Measurements from ENCODE around the gene CMYA5.
"Not testable (repeated sequence)": the region's sequence is repeated elsewhere in the genome, so short reads cannot be mapped to it uniquely, and the experiment has no call there.

Gene CMYA5

GRCh38 chr5:79771387-79771786 is 81.8 kb downstream of the CMYA5 start:
- no peak for DNase-seq (ENCODE audit: low read depth in 1 of 2, low spot score in 1 of 2)

GRCh38 chr5:79772651-79773050 is 83.0 kb downstream of the CMYA5 start:
- TF ChIP-seq JUND (IDR thresholded peaks at IDR 0.05; ENCODE audit: low read depth), result no peak
- no peak for DNase-seq (ENCODE audit: low read depth in 1 of 2, low spot score in 1 of 2)
- in situ Hi-C loops (cut with HindIII; ENCODE audit: low pct_unique_long_range_greater_than_20kb, low sequenced_read_pairs), result no loop called here

More at GRCh38 chr5:79771387-79771786, 81.8 kb downstream of the CMYA5 start:
- in situ Hi-C loops (cut with HindIII; ENCODE audit: low pct_unique_long_range_greater_than_20kb, low sequenced_read_pairs), result no loop called here
- TF ChIP-seq JUND (IDR thresholded peaks at IDR 0.05; ENCODE audit: low read depth), result no peak

- in situ Hi-C loops (cut with HindIII; ENCODE audit: low pct_unique_long_range_greater_than_20kb, low sequenced_read_pairs), result no loop called here
These were observed 84.0 kb downstream of the CMYA5 start for GRCh38 chr5:79773612-79774011.

GRCh38 chr5:79774171-79774854 is 84.7 kb downstream of the CMYA5 start:
- DNase-seq (ENCODE audit: low read depth in 1 of 2, low spot score in 1 of 2), result peak; percentile 28 to 82
- TF ChIP-seq JUND (IDR thresholded peaks at IDR 0.05; ENCODE audit: low read depth), result no peak
- in situ Hi-C loops (cut with HindIII; ENCODE audit: low pct_unique_long_range_greater_than_20kb, low sequenced_read_pairs), result no loop called here

More at GRCh38 chr5:79773612-79774011, 84.0 kb downstream of the CMYA5 start:
- no peak for TF ChIP-seq JUND (IDR thresholded peaks at IDR 0.05; ENCODE audit: low read depth)
- no peak for DNase-seq (ENCODE audit: low read depth in 1 of 2, low spot score in 1 of 2)

- TF ChIP-seq JUND (IDR thresholded peaks at IDR 0.05; ENCODE audit: low read depth), result no peak
- in situ Hi-C loops (cut with HindIII; ENCODE audit: low pct_unique_long_range_greater_than_20kb, low sequenced_read_pairs), result no loop called here
- DNase-seq (ENCODE audit: low read depth in 1 of 2, low spot score in 1 of 2), result no peak
These were observed 85.2 kb downstream of the CMYA5 start for GRCh38 chr5:79774855-79775237.

GRCh38 chr5:79784741-79785140 is 95.1 kb downstream of the CMYA5 start:
- DNase-seq (ENCODE audit: low read depth in 1 of 2, low spot score in 1 of 2); in situ Hi-C loops (cut with HindIII; ENCODE audit: low pct_unique_long_range_greater_than_20kb, low sequenced_read_pairs): not testable (repeated sequence)

- no peak for DNase-seq (ENCODE audit: low read depth in 1 of 2, low spot score in 1 of 2)
- no peak for TF ChIP-seq JUND (IDR thresholded peaks at IDR 0.05; ENCODE audit: low read depth)
- in situ Hi-C loops (cut with HindIII; ENCODE audit: low pct_unique_long_range_greater_than_20kb, low sequenced_read_pairs), result no loop called here
These were observed 96.3 kb downstream of the CMYA5 start for GRCh38 chr5:79785983-79786382.

GRCh38 chr5:79787448-79787847 is 97.8 kb downstream of the CMYA5 start:
- in situ Hi-C loops (cut with HindIII; ENCODE audit: low pct_unique_long_range_greater_than_20kb, low sequenced_read_pairs), result no loop called here
- no peak for DNase-seq (ENCODE audit: low read depth in 1 of 2, low spot score in 1 of 2)
- no peak for TF ChIP-seq JUND (IDR thresholded peaks at IDR 0.05; ENCODE audit: low read depth)

GRCh38 chr5:79791843-79792242 is 102.2 kb downstream of the CMYA5 start:
- no peak for TF ChIP-seq JUND (IDR thresholded peaks at IDR 0.05; ENCODE audit: low read depth)
- in situ Hi-C loops (cut with HindIII; ENCODE audit: low pct_unique_long_range_greater_than_20kb, low sequenced_read_pairs), result no loop called here
- no peak for DNase-seq (ENCODE audit: low read depth in 1 of 2, low spot score in 1 of 2)

GRCh38 chr5:79792463-79792862 is 102.8 kb downstream of the CMYA5 start:
- no peak for DNase-seq (ENCODE audit: low read depth in 1 of 2, low spot score in 1 of 2)
- TF ChIP-seq JUND (IDR thresholded peaks at IDR 0.05; ENCODE audit: low read depth), result no peak
- in situ Hi-C loops (cut with HindIII; ENCODE audit: low pct_unique_long_range_greater_than_20kb, low sequenced_read_pairs), result no loop called here

- no peak for TF ChIP-seq JUND (IDR thresholded peaks at IDR 0.05; ENCODE audit: low read depth)
- in situ Hi-C loops (cut with HindIII; ENCODE audit: low pct_unique_long_range_greater_than_20kb, low sequenced_read_pairs), result no loop called here
- DNase-seq (ENCODE audit: low read depth in 1 of 2, low spot score in 1 of 2), result no peak
These were observed 103.7 kb downstream of the CMYA5 start for GRCh38 chr5:79793304-79793703.

GRCh38 chr5:79793722-79794121 is 104.1 kb downstream of the CMYA5 start:
- no peak for TF ChIP-seq JUND (IDR thresholded peaks at IDR 0.05; ENCODE audit: low read depth)
- DNase-seq (ENCODE audit: low read depth in 1 of 2, low spot score in 1 of 2), result no peak
- in situ Hi-C loops (cut with HindIII; ENCODE audit: low pct_unique_long_range_greater_than_20kb, low sequenced_read_pairs), result no loop called here

GRCh38 chr5:79794347-79794746 is 104.7 kb downstream of the CMYA5 start:
- in situ Hi-C loops (cut with HindIII; ENCODE audit: low pct_unique_long_range_greater_than_20kb, low sequenced_read_pairs), result no loop called here
- no peak for TF ChIP-seq JUND (IDR thresholded peaks at IDR 0.05; ENCODE audit: low read depth)
- no peak for DNase-seq (ENCODE audit: low read depth in 1 of 2, low spot score in 1 of 2)
